ENCODE results near the gene CYLC1.

Gene CYLC1, protein sequence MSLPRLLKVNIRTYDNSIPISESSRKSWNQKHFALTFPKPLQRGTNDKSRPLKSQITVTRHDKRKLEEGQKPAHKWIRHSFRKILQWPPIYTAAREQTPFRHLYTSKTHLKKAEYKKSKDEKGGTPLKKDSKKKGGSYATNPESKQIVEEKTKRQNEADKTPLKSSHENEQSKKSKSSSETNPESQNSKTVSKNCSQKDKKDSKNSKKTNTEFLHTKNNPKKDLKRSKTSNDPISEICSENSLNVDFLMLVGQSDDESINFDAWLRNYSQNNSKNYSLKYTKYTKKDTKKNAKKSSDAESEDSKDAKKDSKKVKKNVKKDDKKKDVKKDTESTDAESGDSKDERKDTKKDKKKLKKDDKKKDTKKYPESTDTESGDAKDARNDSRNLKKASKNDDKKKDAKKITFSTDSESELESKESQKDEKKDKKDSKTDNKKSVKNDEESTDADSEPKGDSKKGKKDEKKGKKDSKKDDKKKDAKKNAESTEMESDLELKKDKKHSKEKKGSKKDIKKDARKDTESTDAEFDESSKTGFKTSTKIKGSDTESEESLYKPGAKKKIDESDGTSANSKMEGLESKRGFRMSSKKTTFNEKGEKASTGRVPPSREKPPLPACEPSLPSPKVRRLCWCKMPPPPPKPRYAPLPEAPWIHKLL

DNA sequence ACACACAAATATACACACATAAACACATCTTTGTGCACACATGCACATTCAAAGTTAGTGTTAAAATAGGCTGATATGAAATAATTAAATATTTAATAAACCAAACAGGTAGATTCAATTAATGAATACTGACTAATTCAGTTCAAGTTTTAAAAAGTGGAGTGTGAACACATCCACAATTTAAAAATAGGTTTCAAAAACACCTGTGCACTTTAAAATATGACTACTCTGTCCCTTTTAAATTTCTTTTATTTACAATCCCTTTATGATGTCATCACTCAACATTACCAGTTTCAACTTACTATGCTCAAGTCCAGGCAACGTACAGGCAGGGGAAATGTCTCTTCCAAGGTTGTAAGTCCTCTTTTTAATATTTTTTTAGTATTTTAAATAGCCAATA, at the start of gene CYLC1:
Gene CYLC1 (plus strand): TSS at position 301 of the 400 bp plus-strand sequence. CDS start 37 bp downstream, at position 338.
- DNase-seq: no peak

DNA sequence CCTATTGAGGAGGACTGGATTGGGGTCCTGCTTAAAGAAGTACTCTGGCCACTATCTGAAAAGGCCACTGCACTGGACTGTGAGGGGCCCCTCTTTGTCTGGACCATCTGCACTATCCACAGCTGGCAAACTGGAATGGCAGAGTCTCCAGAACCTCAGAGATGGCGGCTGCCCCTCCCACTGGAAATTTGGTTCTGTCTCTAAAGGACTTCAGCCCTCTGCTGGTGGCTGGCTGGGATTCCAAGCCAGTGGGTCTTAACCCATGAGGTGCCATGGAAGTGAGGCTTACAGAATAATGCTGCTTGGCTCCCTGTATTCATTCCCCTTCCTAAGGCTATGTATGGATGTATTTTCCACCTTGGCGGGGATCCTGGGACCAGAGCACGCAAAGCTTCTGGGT, 41.6 kb upstream of the CYLC1 start:
- no peak for DNase-seq

DNA sequence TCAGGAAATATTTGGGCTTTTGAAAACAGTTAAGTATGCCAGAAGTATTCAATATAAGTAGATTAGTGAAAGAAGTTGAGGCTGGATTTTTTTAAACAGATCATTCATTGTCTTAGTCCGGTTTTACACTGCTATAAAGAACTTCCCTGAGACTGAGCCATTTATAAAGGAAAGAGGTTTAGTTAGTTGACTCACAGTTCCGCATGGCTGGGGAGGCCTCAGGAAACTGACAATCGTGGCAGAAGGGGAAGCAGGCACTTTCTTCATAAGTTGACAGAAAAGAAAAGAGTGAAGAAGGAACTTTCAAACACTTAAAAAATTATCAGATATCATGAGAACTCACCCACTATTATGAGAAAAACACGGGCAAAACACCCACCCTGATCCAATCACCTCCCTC, 31.1 kb upstream of the CYLC1 start:
- peak; percentile 15 for DNase-seq

DNA sequence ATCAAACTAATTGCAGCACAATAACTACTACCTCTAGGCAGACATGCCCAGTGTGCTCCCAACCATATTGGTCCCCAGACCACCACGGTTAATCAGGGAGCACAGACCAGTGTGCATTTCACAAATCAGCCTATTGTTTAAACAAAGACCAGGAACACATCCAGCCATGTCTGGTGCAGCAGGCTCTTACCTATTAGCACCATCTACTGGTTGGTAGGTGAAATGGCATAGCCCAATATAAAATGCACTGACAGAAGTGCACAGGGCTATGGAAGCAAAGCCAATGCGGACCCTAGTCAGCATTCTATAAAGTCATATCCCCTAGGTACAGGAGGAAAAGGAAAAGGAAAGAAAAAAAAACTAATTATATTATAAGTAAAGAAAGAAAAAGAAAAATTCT, 15.5 kb upstream of the CYLC1 start:
- DNase-seq: peak; percentile 12

DNA sequence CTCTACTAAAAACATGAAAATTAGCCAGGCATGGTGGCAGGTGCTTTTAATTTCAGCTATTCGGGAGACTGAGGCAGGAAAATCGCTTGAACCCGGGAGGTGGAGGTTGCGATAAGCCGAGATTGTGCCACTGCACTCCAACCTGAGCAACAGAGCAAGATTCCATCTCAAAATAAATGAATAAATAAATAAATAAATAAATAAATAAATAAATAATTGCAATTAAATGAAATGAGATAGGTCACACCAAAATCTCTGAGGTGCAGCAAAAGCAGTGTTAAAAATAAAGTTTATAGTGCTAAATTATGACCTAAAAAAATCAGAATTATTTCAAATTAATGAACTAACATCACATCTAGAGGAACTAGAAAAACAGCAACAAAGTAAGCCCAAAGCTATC, 13.6 kb upstream of the CYLC1 start:
- DNase-seq: no peak

DNA sequence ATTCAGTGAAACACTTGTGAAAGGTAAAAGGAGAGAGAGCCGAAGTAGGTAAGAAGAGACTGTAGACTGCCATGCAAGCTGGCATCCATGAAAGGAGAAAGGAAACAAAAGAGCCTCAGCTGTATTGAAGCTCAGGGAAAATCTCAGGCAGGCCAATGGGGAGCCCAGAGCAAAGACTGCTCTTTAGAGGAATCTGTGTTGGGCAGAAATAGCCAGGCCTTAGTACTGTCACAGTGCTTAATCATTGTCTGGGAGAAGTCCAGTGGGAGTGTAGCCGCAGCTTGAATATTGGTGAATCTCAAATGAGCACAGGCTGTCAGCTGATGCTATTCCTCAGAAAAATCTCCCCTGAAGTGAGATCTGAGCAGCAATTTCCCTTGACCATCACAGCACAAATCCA, 27.6 kb downstream of the CYLC1 start:
- no peak for DNase-seq

DNA sequence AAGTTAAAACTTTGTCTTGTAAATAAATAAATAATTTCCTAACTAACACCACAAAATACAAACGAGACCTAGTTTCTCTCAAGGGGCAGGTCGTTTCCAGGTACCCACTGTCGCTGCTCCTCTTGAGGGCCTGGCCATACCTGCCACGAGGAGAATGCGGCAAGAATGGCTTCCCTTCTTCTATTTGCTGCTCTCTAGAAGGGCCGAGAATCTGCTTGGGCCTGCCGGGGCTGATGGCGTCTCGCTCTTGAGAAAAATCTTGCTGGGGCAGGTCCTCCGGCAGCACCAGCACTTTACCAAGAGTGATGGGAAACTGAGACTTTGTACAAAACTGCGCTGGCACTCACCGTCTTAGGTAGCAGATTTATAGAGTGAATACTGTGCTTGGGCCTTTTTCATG, 31.5 kb downstream of the CYLC1 start:
- DNase-seq: no peak

DNA sequence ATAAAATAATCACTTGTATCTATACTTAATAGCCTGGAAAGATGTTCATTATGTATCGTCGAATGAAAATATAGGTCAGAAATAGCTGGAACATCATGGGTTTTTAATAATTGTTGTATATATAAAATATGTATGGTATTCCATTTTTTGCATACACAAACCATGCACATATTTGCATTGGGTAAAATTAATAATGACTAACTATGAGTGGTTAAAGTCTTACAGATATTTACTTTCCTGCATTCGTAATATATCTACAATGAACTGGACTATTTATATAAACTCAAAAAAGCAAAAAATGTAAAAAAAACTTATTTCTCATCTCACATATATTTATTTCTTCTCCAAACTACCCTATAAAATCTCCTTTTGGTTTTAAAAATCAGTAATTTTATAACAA, 46.0 kb downstream of the CYLC1 start:
- no peak for DNase-seq

DNA sequence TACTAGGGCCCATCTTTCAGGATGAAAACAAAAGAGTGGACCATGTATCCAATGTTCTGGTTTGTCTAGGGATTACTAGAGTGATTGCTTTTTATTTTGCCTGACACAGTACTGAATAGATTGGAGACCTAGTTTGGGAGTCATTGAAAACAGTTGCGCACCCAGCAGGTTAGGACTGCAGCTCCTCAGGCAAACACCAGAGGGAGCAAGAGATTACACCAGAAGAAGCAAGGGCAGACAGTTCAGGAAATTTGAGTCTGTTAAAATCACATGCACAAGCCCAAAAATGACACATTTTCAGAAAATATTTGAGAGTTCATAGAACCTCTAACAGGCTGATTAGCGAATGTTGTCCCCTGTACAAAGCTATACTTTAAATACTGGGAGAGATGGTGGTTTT, 55.6 kb downstream of the CYLC1 start:
- no peak for DNase-seq

DNA sequence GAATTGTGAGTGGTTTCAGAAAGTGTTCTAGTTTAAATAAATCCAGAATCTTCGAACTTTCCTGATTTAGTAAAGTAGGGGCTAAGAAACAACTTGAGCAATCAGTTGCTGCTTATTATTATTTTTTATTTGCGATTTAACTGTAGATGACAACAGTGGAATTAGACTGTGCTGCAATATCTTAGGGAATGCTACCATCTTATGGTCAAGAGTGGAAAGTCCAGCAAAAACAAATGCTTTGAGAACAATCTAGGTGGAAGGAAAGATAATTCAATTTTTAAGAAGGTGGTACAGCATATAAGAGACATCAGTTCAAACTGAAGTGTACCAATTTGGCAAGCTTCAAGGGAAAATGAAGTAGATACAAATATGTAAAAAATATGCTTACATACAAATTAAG, 73.3 kb downstream of the CYLC1 start:
- no peak for DNase-seq

Measured in GDM1 (cell line).